Measurements from ENCODE around the gene ETV3L.

DNA sequence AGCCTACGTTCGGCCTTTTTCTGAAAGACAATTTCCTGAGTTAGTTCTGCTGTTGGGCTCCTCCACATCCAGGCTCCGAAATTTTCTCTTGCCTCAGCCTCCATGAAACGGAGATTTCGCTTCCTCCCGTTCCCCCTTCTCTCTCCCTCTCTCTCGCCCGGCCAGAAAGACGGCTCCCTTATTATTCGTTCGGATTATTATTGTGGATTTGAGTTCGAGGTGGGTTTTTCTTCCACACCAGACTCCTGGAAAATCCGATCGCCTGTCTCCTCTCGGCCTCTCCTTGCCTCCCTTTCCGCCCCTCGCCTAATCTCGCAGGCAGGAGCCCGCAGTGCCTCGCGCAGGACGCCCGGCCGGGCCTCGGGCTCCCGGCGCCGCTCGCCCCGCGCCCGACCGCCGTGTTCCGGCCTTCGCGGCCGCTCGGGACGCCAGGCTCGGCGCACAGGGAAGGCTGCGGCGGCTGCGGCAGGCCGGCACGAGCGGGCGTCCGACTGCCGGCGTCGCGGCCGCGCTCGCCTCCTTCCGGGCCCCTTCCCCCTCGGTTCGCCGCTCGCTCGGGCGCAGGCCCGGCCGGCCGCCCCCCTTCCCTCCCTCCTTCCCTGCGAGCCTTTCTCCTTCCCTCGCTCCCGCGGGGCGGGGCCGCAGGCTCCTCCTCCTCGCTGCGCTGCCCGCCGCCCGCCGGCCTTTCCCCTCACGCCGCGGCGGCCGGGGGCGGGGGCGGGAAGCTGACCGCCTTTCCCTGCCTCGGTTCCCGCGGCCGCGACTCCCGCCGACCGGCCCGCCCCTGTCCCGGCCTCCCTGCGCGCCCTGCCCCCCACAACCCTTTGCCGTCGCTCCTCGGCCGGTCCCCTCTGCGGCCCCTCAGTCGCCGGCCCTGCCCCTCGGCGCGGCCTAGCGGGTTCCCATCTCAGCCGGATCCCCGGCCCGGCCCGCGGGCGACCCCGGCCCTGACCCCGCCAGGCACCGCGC, 54.1 kb downstream of the ETV3L start, which contains the start of gene ARHGEF11:
- TF ChIP-seq, protein P1, sequence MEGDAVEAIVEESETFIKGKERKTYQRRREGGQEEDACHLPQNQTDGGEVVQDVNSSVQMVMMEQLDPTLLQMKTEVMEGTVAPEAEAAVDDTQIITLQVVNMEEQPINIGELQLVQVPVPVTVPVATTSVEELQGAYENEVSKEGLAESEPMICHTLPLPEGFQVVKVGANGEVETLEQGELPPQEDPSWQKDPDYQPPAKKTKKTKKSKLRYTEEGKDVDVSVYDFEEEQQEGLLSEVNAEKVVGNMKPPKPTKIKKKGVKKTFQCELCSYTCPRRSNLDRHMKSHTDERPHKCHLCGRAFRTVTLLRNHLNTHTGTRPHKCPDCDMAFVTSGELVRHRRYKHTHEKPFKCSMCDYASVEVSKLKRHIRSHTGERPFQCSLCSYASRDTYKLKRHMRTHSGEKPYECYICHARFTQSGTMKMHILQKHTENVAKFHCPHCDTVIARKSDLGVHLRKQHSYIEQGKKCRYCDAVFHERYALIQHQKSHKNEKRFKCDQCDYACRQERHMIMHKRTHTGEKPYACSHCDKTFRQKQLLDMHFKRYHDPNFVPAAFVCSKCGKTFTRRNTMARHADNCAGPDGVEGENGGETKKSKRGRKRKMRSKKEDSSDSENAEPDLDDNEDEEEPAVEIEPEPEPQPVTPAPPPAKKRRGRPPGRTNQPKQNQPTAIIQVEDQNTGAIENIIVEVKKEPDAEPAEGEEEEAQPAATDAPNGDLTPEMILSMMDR (IDR thresholded peaks at IDR 0.05; ENCODE audit: borderline replicate concordance, extremely low read depth, low read length, poor library complexity, severe bottlenecking), result no peak
- no peak for TF ChIP-seq EZH2 (IDR thresholded peaks at IDR 0.05; ENCODE audit: borderline replicate concordance, low read depth, low read length, severe bottlenecking)

Data from DND-41 (cell line).